Activated effector memory CD4-positive, alpha-beta T cell treated with Interleukin-2 at 50 U/mL for 16 hours (primary cell): Measurements from ENCODE around the gene SCART1.
A peak's percentile ranks its signal among the peaks of the same experiment; 100 is the strongest.
"Not testable (repeated sequence)": the region's sequence is repeated elsewhere in the genome, so short reads cannot be mapped to it uniquely, and the experiment has no call there.

ENCODE experiments used
- DNase-seq: peaks from one replicate; pipeline ENCODE4 v3.0.0-alpha.2; 2020

SCART1 gene

DNA sequence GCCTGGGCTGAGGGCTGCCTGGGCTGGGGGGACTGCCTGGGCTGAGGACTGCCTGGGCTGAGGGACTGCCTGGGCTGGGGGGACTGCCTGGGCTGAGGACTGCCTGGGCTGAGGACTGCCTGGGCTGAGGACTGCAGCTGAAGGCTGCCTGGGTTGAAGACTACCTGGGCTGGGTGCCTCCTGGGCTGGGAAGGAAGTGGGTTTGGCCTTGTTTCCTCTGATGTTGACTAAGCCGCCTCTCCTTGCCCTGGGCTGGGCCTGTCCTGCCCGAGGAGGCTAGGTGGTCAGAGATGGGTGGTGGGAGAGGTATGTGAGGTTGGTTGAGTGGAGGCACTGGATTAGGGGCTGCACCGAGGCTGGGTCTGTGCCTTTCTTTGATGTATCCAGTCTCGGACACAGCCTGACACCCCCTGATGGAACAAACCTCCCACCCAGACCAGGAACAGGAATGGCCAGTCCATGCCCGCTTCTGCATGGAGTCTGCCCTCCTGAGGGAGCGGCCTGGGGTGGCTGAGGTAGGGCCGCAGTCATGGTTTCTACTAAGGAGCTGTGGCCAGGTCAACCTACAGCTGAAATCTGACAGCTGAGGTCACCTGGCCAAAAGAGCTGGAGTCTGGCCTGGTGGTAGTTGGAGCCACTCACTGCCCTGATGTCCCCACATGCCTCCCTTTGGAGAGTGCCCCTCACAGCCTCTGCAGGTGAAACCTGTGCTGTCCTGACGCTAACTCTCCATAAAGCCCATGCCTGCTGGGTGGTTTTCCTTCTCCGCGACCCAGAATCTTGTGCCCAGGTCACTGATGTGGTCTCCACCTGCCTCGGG, 22.3 kb downstream of the SCART1 start:
- peak; percentile 27 for DNase-seq

GRCh38 chr10:133476641-133476990, 22.9 kb downstream of the SCART1 start:
- DNase-seq = no peak

DNA sequence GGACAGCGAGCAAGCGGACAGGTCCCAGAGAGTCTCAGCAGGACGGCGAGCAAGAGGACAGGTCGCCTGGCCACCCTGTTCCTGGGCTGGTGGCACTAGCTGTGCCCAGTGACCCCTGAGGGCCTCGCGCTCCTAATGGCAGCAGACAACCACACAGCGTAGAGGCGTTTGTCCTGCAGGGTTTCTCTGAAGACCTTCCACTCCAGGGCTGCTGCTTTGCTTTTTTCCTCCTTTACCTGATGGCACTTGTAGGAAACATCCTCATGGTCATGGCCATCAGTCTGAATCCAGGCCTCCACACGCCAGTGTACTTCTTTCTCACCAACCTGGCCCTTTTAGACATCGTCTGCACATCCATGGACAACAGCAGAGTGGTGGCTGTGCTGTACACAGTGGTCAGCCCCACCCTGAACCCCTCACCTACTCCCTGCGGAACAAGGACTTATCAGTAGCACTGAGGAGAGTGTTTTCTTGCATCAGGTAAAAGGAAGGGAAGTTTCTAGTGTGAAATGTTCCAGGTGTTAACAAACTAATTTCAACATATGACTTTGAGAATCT, 27.4 kb downstream of the SCART1 start:
- no peak for DNase-seq

DNA sequence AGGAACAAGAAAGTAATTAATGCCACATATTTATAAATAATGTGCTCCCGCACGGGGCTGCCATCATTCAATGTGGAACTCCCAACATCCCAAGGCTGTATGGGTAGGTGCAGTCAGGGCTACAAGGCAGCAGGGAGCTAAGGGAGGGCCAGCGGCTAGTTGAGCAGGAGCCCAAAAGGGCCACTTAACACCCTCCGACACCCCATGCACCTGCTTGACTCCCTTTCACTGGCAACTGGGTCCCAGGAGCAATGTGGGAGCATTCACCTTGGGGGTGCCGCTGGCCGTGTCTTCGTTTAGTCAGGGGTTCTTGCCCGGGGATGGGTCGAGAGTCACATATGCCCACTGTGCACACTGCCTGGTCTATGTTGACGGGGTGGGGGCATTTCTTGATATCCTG, 27.9 kb downstream of the SCART1 start:
- no peak for DNase-seq

GRCh38 chr10:133484818-133485217, 31.1 kb downstream of the SCART1 start:
- no peak for DNase-seq

GRCh38 chr10:133487085-133487484, 33.3 kb downstream of the SCART1 start:
- DNase-seq = no peak

- DNase-seq = no peak
These were observed 34.6 kb downstream of the SCART1 start for GRCh38 chr10:133488354-133488753.

DNA sequence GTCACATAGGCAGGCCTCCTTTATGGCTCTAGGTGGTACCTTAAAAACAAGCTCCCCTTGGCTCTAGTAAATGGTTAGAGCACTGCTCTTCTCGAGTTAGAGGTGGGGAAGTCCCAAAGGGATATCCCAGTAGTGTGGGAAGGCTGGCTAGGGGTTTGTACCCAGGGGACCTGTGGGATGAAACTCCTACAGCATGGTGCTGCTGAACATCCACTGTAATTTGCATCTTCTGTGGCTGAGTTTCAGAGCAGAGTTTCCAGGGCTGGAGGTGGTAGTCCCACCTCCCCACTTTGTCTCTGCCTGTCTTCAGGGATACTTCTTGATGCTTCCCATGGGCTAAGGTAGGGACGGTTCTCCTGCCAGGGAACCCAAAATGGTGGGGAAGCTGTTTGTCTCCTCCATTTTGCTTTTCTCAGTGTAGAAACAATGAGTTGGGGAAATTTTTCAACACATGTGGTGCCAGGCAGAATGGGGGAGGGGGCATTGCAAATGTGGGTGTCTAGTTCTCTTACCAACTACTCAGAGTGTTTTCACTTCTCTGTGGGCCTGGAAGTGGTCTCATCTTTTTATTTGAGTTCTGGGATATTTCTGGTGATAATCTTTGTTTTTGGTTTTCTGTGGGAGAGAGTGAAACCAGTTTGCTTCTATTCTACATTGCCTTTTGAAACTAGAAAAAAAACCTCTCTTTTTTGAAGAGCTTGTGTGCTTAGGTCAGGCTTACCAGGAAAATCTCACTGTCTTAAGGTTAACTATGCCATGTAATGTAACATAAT, 36.3 kb downstream of the SCART1 start:
- DNase-seq = no peak

DNA sequence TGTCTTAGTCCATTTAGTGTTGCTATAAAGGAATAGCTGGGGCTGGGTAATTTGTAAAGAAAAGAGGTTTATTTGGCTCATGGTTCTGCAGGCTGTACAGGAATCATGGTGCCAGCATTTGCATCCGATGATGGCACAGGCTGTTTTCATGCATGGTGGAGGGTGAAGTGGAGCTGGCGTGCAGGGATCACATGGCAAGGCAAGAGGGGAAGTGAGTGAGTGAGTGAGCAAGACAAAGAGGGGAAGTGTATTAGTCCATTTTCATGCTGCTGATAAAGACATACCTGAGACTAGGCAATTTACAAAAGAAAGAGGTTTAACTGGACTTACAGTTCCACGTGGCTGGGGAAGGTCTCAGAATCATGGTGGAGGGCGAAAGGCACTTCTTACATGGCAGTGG, 39.8 kb downstream of the SCART1 start:
- DNase-seq = not testable (repeated sequence)

GRCh38 chr10:133497363-133497762, 43.6 kb downstream of the SCART1 start:
- not testable (repeated sequence) for DNase-seq

GRCh38 chr10:133499176-133499575, 45.4 kb downstream of the SCART1 start:
- DNase-seq = not testable (repeated sequence)

DNA sequence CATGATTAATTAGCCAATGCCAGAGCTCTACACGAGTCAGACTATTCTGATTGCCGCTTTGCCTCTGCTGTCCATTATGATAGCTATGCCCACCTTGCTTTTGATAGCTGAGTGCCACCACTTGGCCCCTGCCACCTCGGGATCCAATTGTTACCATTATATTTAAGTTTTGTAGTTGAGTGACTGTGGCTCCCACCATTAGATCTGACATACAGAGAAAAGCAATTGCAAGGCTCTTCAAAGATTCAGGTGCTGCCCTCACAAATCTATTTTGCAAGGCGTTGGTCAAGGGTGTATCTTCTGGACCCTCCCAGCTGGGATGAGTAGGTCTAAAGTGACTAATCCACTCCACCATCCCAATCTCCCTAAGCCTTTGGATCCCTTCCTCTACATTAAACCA, 47.2 kb downstream of the SCART1 start:
- DNase-seq = not testable (repeated sequence)

DNA sequence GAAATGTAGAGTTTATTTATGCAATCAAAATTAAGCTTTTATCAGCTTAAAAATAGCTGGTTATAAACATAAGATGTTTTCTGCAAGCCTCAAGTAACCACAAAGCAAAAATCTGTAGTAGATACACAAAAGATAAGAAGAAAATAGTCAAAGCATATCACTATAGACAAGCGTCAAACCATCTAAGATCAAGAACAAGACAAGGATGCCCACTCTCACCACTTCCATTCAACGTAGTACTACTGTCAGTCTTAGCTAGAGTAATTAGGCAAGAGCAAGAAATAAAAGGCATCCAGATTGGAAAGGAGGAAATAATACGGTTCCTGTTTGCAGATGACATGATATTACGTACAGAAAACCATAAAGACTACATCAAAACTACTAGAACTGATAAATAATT, 56.0 kb downstream of the SCART1 start:
- DNase-seq = no peak

- no peak for DNase-seq
These were observed 57.7 kb downstream of the SCART1 start for GRCh38 chr10:133511408-133511807.

DNA sequence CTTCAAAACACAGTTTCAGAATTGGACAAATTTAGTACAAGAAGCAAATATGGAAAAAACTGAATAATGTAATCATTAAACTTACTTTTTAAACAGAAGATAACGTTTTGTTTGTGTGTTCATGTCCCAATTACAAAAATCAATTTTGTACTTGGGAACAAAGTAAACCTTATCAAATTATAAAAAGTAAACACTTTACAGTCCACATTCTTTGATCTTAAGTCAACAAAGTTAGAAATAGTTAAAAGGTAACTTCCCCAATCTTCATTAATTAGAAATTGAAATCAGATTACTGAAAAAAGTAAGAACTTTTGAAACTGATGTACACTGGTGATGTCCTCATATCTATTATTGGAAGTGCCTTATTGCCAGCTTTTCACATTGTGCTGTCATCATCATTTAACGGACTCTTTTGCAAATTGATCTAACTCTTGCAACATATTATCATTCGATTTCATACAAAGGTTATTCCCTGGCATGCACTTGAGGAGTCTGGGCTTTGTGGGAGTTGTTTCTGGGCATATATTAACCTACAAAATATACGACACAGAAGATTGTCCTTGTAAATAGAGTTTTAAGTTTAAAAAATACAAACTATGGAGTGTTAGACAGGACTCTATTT, 58.3 kb downstream of the SCART1 start:
- no peak for DNase-seq

DNA sequence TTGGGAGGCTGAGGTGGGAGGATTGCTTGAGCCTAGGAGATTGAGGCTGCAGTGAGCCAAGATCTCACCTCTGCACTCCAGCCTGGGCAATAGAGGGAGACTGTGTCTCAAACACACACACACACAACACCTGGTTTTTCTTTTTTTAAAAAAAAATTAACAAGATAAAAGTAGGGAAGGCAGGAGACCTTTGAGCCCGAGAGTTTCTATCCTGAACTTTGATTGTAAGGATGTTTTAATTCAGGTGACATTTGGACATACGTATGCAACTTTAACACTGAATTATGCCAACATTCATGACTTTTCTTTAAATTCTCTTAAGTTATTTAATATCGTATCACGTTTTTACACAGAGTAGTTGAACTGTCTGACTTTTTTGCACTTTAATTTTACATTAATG, 61.7 kb downstream of the SCART1 start:
- no peak for DNase-seq

- DNase-seq = no peak
These were observed 62.3 kb downstream of the SCART1 start for GRCh38 chr10:133516057-133516456.

DNA sequence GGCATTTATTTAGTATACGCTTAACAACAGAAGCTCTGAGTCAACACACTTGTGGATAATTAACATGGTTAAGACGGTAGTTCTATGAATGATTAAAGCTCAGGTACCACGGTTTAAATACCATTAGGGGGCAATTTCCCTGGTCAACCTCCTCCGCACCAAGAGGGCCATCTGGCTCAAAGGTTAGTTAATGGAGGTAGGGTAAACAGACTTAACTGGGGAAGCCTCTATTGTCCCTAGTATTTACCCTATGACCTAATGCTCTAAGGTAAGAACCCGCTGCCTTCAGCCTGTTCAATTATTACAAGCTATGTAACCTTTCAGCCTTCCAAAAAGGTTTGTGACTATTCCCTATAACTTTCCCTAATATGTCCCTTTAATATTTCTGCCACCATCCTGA, 64.8 kb downstream of the SCART1 start:
- DNase-seq = not testable (repeated sequence)
